Activated T-helper 1 cell treated with anti-CD3 and anti-CD28 coated beads, Interleukin-12 subunit alpha, Interleukin-12 subunit beta, Interleukin-2, Interleukin-4 antibody, amounts not matched to agents 30 ng/mL and 10 ng/mL and 1 ng/mL, durations not matched to agents 14 hours and 24 hours and 36 hours (primary cell): ENCODE data around the gene ALCAM. TPM values are rescaled to one million over a fixed set of nuclear protein-coding genes. Genes with fewer than 3 reads are reported as not detected.

ENCODE experiments used
- DNase-seq: peaks from one replicate; pipeline ENCODE4 v3.0.0; 2021; ENCODE audit warnings: low spot score
- H3K27ac Mint-ChIP-seq: one replicate; pipeline ENCODE4 v1.8.0; 2021; ENCODE audit warnings: mild to moderate bottlenecking, mixed read lengths
- H3K27me3 Mint-ChIP-seq: one replicate; pipeline ENCODE4 v1.8.0; 2022; ENCODE audit warnings: mild to moderate bottlenecking, moderate library complexity, mixed read lengths; ENCODE audit not compliant: insufficient read depth
- H3K36me3 Mint-ChIP-seq: one replicate; pipeline ENCODE4 v1.8.0; 2021; ENCODE audit warnings: low read depth, mixed read lengths
- H3K4me1 Mint-ChIP-seq: one replicate; pipeline ENCODE4 v1.8.0; 2021; ENCODE audit warnings: low read depth, mixed read lengths
- H3K4me3 Mint-ChIP-seq: one replicate; pipeline ENCODE4 v1.8.0; 2021; ENCODE audit warnings: mild to moderate bottlenecking, moderate library complexity, mixed read lengths
- H3K9me3 Mint-ChIP-seq: one replicate; pipeline ENCODE4 v1.8.0; 2021; ENCODE audit warnings: mixed read lengths
- intact Hi-C: fragments of 100-400 bp; cut with micrococcal nuclease; formaldehyde crosslinking; loops from one replicate; pipeline ENCODE4 v1.15.1; 2024
- total RNA-seq: library from RNA; stranded (reverse); gene quantifications from 2 replicates; pipeline ENCODE4 v1.2.3, GENCODE V29; 2022

The ALCAM gene
- total RNA-seq, 1 donor from 2014 or later = 24.9 TPM

DNA sequence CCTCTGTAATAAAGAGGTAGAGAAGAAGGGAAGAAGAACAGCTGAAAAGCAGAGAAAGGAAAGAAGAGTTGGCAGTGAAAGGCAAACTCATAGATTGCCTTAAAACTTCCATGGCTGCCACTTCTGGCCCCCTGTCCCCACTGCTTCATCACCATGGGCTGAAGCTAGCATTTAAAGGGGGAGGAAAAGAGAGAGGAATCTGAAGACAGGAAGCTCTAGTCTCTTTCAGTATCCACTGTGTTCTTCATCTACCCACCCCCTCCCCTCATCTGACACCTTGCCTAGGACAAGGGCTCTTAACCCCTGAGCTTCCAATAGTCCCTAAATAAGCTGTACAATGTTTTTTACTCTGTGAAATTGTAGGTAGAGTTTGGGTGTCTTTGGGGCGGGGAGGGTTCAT is 60.6 kb downstream of the ALCAM start:
- Mint-ChIP-seq H3K9me3 (no peaks in the 10 kb centered on the region), H3K4me3 (no peak overlapping the region), H3K4me1 (peaks cover 7% of the 10 kb centered on the region), H3K27me3 (no peaks in the 10 kb centered on the region), H3K27ac (no peak overlapping the region), H3K36me3 (no peaks in the 10 kb centered on the region)
- DNase-seq = no peak
- intact Hi-C loops = no loop called here

DNA sequence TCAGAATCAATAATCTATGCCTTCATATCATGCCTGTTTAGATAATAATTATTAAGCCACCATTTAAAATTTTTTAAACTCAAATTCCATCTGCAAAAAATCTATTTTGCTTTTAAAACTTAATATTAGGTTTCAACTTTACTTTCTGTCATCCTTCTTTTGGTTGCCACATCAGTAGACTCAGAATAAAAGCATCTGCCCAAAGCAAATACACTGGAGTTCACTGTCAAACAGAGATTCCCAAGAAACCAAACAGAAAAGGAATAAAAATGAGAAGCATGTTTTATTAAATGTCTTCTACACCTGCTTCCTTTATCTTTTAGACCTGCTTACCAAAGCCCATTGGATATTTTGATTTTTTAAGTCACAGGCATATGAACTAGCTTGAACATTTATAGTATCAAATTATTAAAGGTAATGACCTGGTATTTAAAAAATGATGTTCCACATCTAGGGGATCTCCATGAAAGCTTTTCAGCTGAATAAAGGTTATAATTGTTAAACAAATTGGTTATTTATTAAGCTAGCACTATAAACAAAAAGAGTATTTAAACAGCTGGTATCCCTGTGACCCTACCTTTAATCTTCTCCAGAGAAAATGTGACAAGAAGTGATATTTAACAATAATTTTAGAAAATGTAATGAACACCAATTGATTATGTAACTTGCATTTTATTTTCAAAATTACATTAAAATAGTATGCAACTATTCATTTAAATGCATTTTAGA is 62.5 kb downstream of the ALCAM start:
- Mint-ChIP-seq H3K4me3 (no peak overlapping the region), H3K27ac (no peak overlapping the region), H3K27me3 (no peaks in the 10 kb centered on the region), H3K9me3 (no peaks in the 10 kb centered on the region), H3K36me3 (no peaks in the 10 kb centered on the region), H3K4me1 (peaks cover 7% of the 10 kb centered on the region)
- intact Hi-C loops = no loop called here
- no peak for DNase-seq

DNA sequence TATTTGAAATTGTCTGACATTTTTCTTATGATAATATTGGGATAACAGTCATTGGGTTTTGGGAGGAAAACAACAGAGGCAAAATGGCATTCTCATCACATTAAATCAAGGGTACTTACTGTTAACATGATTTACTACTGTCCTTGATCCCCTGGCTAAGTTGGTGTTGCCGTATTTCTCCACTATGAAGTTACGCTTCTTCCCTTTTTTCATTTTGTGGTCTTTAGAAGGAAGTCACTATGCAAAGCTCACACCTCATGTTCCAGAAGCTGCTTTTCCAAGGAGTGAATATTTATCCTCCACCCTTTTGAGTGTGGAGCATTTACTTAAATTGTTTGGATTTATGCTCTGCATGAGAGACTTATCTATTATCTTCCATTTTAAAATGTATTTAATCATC is 63.7 kb downstream of the ALCAM start:
- H3K4me1 Mint-ChIP-seq = peaks cover 7% of the 10 kb centered on the region
- H3K27me3 Mint-ChIP-seq = no peaks in the 10 kb centered on the region
- H3K9me3 Mint-ChIP-seq = no peaks in the 10 kb centered on the region
- no peak for DNase-seq
- no peak overlapping the region for H3K27ac Mint-ChIP-seq
- intact Hi-C loops = no loop called here
- H3K36me3 Mint-ChIP-seq = no peaks in the 10 kb centered on the region
- no peak overlapping the region for H3K4me3 Mint-ChIP-seq

GRCh38 chr3:105431200-105431599 is 64.5 kb downstream of the ALCAM start:
- Mint-ChIP-seq H3K4me1 (peaks cover 7% of the 10 kb centered on the region), H3K4me3 (no peak overlapping the region), H3K9me3 (no peaks in the 10 kb centered on the region), H3K27me3 (no peaks in the 10 kb centered on the region), H3K27ac (no peak overlapping the region), H3K36me3 (no peaks in the 10 kb centered on the region)
- intact Hi-C loops = no loop called here
- DNase-seq = no peak

DNA sequence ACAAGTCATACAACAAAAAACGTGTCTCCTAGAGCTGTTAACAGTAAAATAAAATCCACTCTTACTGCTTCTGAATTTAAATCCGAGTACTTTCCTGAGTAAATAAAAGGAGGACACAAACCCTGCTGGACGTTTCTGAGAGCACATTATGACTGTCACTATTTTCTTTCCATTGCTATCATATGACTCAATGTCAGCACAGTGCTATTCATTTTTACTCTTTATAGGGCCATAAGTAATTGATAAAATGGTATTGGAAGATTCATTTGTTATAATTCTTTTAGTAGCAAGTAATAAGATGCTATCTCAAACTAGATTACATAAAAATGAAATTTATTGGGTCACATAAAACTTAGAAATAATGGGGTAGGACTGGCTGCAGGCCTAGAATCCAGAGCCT is 68.6 kb downstream of the ALCAM start:
- intact Hi-C loops = no loop called here
- Mint-ChIP-seq H3K27ac (no peak overlapping the region), H3K4me3 (no peak overlapping the region), H3K9me3 (no peaks in the 10 kb centered on the region), H3K4me1 (no peaks in the 10 kb centered on the region), H3K36me3 (no peaks in the 10 kb centered on the region), H3K27me3 (no peaks in the 10 kb centered on the region)
- DNase-seq = no peak

DNA sequence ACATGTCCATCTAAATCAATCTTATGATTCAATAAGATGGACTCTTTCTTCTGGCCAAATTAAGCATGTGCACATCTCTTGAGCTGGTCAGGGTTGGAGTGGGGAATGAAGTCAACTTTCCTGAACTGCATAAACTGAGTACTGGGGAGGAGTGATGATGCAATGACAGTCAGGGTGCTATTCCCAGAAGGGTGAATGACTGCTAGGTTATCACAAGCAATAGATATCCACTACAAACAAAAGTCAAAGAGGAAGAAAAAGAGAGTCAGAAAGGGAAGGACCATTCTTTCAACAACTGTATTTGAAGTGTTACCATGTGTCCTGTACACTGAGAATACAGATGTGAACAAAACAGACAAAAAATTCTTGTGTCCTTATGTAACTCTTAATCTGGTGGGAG is 70.0 kb downstream of the ALCAM start:
- no peak for DNase-seq
- no peaks in the 10 kb centered on the region for H3K9me3 Mint-ChIP-seq
- H3K27me3 Mint-ChIP-seq = no peaks in the 10 kb centered on the region
- no peaks in the 10 kb centered on the region for H3K36me3 Mint-ChIP-seq
- H3K4me1 Mint-ChIP-seq = no peaks in the 10 kb centered on the region
- intact Hi-C loops = no loop called here
- H3K27ac Mint-ChIP-seq = no peak overlapping the region
- H3K4me3 Mint-ChIP-seq = no peak overlapping the region

DNA sequence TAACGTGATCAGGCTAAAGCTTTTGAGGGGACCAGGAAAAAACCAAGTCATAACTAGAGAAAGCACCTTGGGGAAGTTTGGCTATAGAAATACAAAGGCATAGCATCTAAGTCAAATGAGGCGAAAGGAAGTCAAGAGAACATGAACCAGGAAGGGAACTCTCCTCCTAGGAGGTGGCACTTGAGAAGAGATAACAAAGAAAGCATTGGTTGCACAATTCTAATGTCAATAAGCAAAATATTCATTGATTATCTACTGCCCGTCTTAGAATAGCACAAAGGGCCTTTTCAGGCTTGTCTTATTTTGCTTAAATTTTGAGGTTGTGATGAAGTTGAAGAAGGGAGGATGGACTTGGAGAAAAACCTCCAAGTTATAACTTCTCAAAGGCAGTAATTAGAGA is 73.4 kb downstream of the ALCAM start:
- no peaks in the 10 kb centered on the region for H3K27me3 Mint-ChIP-seq
- H3K4me3 Mint-ChIP-seq = no peak overlapping the region
- intact Hi-C loops = no loop called here
- no peak overlapping the region for H3K27ac Mint-ChIP-seq
- no peaks in the 10 kb centered on the region for H3K9me3 Mint-ChIP-seq
- DNase-seq = no peak
- no peaks in the 10 kb centered on the region for H3K4me1 Mint-ChIP-seq
- no peaks in the 10 kb centered on the region for H3K36me3 Mint-ChIP-seq

- H3K27me3 Mint-ChIP-seq = no peaks in the 10 kb centered on the region
- H3K4me1 Mint-ChIP-seq = no peaks in the 10 kb centered on the region
- intact Hi-C loops = no loop called here
- DNase-seq = no peak
- H3K4me3 Mint-ChIP-seq = no peak overlapping the region
- no peak overlapping the region for H3K27ac Mint-ChIP-seq
- no peaks in the 10 kb centered on the region for H3K9me3 Mint-ChIP-seq
- H3K36me3 Mint-ChIP-seq = no peaks in the 10 kb centered on the region
Observed at GRCh38 chr3:105444725-105445124, 78.0 kb downstream of the ALCAM start.

- intact Hi-C loops = no loop called here
- H3K4me3 Mint-ChIP-seq = no peak overlapping the region
- H3K4me1 Mint-ChIP-seq = no peaks in the 10 kb centered on the region
- H3K9me3 Mint-ChIP-seq = no peaks in the 10 kb centered on the region
- no peak overlapping the region for H3K27ac Mint-ChIP-seq
- DNase-seq = no peak
- H3K36me3 Mint-ChIP-seq = no peaks in the 10 kb centered on the region
- H3K27me3 Mint-ChIP-seq = no peaks in the 10 kb centered on the region
Observed at GRCh38 chr3:105448338-105448982, 81.8 kb downstream of the ALCAM start.

- H3K36me3 Mint-ChIP-seq = no peaks in the 10 kb centered on the region
- no peak overlapping the region for H3K4me3 Mint-ChIP-seq
- no peak for DNase-seq
- H3K4me1 Mint-ChIP-seq = no peaks in the 10 kb centered on the region
- no peaks in the 10 kb centered on the region for H3K9me3 Mint-ChIP-seq
- no peak overlapping the region for H3K27ac Mint-ChIP-seq
- H3K27me3 Mint-ChIP-seq = no peaks in the 10 kb centered on the region
- intact Hi-C loops = no loop called here
Observed at GRCh38 chr3:105449414-105449813, 82.7 kb downstream of the ALCAM start.

- no peak for DNase-seq
- Mint-ChIP-seq H3K9me3 (no peaks in the 10 kb centered on the region), H3K27ac (no peak overlapping the region), H3K4me1 (no peaks in the 10 kb centered on the region), H3K27me3 (no peaks in the 10 kb centered on the region), H3K36me3 (no peaks in the 10 kb centered on the region), H3K4me3 (no peak overlapping the region)
- intact Hi-C loops = no loop called here
Observed at GRCh38 chr3:105456017-105456416, 89.3 kb downstream of the ALCAM start.

DNA sequence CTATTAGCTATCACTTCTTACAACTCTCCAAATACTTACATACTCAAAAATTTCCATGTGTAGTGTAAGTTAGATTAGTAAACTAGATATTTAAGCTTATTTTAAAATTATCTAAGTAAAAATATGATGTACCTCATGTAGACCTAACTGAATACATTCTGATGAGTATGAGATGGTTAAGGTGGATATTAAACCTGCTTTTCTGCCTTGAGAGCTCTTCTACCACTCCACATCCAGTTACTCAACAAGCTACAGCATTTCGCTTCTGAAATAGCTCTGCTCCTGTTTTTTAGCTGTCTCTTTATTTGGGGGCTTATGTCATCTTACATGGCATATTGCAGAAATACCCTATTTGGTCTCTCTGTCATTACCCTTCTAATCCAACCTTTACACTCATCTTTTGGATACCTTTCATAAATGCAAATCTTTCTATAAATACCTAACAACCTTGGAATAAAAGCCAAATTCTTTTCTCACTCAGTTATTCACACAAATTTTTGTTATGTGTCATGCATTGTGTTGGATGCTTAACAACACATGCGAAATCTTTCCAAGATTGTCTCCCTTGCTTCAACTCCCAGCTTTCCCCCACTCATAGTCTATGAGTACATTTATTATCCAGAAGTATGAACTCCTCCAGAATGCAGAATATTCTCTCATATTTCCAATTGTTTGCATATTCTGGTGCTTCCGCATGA is 92.0 kb downstream of the ALCAM start:
- no peaks in the 10 kb centered on the region for H3K36me3 Mint-ChIP-seq
- no peak overlapping the region for H3K27ac Mint-ChIP-seq
- no peaks in the 10 kb centered on the region for H3K4me1 Mint-ChIP-seq
- H3K4me3 Mint-ChIP-seq = no peak overlapping the region
- H3K27me3 Mint-ChIP-seq = no peaks in the 10 kb centered on the region
- intact Hi-C loops = no loop called here
- DNase-seq = no peak
- H3K9me3 Mint-ChIP-seq = no peaks in the 10 kb centered on the region

DNA sequence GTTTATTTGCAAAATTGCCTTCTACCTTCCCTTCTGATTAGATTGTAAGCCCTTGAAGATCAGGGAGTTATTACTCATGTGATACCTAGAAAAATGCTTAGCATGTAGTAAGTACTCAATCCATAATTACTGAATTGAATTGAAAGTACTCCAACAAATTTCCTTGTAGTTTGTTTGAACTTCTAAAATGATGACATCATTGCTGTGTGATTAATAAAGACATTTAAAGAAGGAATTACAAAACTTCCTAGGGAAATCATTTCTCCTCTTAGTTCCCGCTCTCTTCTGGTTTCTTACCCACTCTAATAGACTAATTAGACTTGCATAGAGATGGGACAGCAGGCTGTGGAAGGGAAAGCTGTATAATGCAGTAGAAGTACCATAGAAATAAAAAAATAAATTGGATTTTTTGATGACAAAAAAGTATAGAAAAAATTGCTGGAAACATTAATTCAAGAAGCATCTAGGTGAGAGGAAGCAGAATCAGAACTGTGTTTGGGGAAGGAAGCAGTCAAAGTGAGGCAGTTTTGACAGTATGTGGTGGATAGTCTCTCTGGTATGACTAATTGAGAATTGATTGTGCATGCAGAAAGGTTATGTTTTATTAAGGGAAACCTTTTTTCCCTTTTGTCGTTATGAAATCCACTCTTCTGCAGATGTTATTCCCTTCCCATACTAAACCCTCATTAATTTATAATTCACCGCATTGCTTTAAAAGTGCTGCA is 93.0 kb downstream of the ALCAM start:
- Mint-ChIP-seq H3K27me3 (no peaks in the 10 kb centered on the region), H3K36me3 (no peaks in the 10 kb centered on the region), H3K9me3 (no peaks in the 10 kb centered on the region), H3K27ac (no peak overlapping the region), H3K4me1 (no peaks in the 10 kb centered on the region), H3K4me3 (no peak overlapping the region)
- intact Hi-C loops = no loop called here
- no peak for DNase-seq
